Neural crest cell (in vitro differentiated cells): Measurements from ENCODE around the gene PNPLA7. TPM values are rescaled to one million over a fixed set of nuclear protein-coding genes. Genes with fewer than 3 reads are reported as not detected.

Experiments
- DNase-seq: peaks from one replicate; pipeline ENCODE4 v3.0.0; 2021; ENCODE audit warnings: low read depth, mixed read lengths, low spot score
- H3K27ac Mint-ChIP-seq: one replicate; pipeline ENCODE4 v1.8.0; 2021; ENCODE audit warnings: mild to moderate bottlenecking, mixed read lengths; ENCODE audit not compliant: unreplicated experiment
- H3K27me3 Mint-ChIP-seq: 2 replicates; pipeline ENCODE4 v1.8.0; 2021; ENCODE audit warnings: low read depth, mild to moderate bottlenecking, mixed read lengths
- H3K36me3 Mint-ChIP-seq: 2 replicates; pipeline ENCODE4 v1.8.0; 2021; ENCODE audit warnings: low read depth, mild to moderate bottlenecking, mixed read lengths
- H3K4me1 Mint-ChIP-seq: 2 replicates; pipeline ENCODE4 v1.8.0; 2021; ENCODE audit warnings: mixed read lengths
- H3K4me3 Mint-ChIP-seq: one replicate; pipeline ENCODE4 v1.8.0; 2021; ENCODE audit warnings: mild to moderate bottlenecking, mixed read lengths
- H3K9me3 Mint-ChIP-seq: 2 replicates; pipeline ENCODE4 v1.8.0; 2021; ENCODE audit warnings: mixed read lengths
- CTCF ChIP-seq: fragments of 200-600 bp; sonication (generic); conservative IDR thresholded peaks from 2 replicates; pipeline ENCODE4 v1.5.0; 2021; ENCODE audit warnings: antibody characterized with exemption, mild to moderate bottlenecking
- total RNA-seq: library from RNA; stranded (reverse); gene quantifications from 2 replicates; pipeline ENCODE4 v1.2.1, GENCODE V29; 2021

The PNPLA7 gene
- total RNA-seq, 1 donor from 2014 or later = 2.2 TPM

- no peak for TF ChIP-seq CTCF
- Mint-ChIP-seq H3K27me3 (no peaks in the 10 kb centered on the region), H3K9me3 (peaks cover 4% of the 10 kb centered on the region), H3K4me3 (no peak overlapping the region), H3K4me1 (no peaks in the 10 kb centered on the region), H3K36me3 (peaks cover 5% of the 10 kb centered on the region), H3K27ac (no peak overlapping the region)
- DNase-seq = no peak
Measured at GRCh38 chr9:137509198-137509597, 41.0 kb downstream of the PNPLA7 start.

- peaks cover 10% of the 10 kb centered on the region for H3K9me3 Mint-ChIP-seq
- H3K27ac Mint-ChIP-seq = peak overlapping the region; percentile 12
- peaks cover 14% of the 10 kb centered on the region for H3K27me3 Mint-ChIP-seq
- H3K4me3 Mint-ChIP-seq = no peak overlapping the region
- TF ChIP-seq CTCF = no peak
- peaks cover 13% of the 10 kb centered on the region for H3K36me3 Mint-ChIP-seq
- no peak for DNase-seq
- peaks cover 7% of the 10 kb centered on the region for H3K4me1 Mint-ChIP-seq
Measured at GRCh38 chr9:137506702-137507171, 43.5 kb downstream of the PNPLA7 start.

GRCh38 chr9:137506274-137506673, 43.9 kb downstream of the PNPLA7 start:
- peaks cover 15% of the 10 kb centered on the region for H3K36me3 Mint-ChIP-seq
- H3K9me3 Mint-ChIP-seq = peaks cover 10% of the 10 kb centered on the region
- no peak overlapping the region for H3K4me3 Mint-ChIP-seq
- peaks cover 16% of the 10 kb centered on the region for H3K27me3 Mint-ChIP-seq
- DNase-seq = no peak
- H3K4me1 Mint-ChIP-seq = peaks cover 9% of the 10 kb centered on the region
- TF ChIP-seq CTCF = no peak
- H3K27ac Mint-ChIP-seq = no peak overlapping the region

- DNase-seq = no peak
Measured at GRCh38 chr9:137505421-137506140, 44.6 kb downstream of the PNPLA7 start.

GRCh38 chr9:137504432-137504777, 45.8 kb downstream of the PNPLA7 start:
- Mint-ChIP-seq H3K4me3 (no peak overlapping the region), H3K27me3 (peaks cover 16% of the 10 kb centered on the region), H3K27ac (no peak overlapping the region), H3K36me3 (peaks cover 15% of the 10 kb centered on the region), H3K9me3 (peaks cover 10% of the 10 kb centered on the region), H3K4me1 (peaks cover 9% of the 10 kb centered on the region)
- DNase-seq = no peak
- TF ChIP-seq CTCF = no peak

More at GRCh38 chr9:137505421-137506140, 44.6 kb downstream of the PNPLA7 start:
- Mint-ChIP-seq H3K27ac (no peak overlapping the region), H3K4me1 (peaks cover 9% of the 10 kb centered on the region), H3K9me3 (peaks cover 10% of the 10 kb centered on the region), H3K36me3 (peaks cover 15% of the 10 kb centered on the region), H3K27me3 (peaks cover 16% of the 10 kb centered on the region), H3K4me3 (no peak overlapping the region)
- no peak for TF ChIP-seq CTCF
